Measurements from ENCODE around the gene C1QTNF9.
"Not testable (repeated sequence)": the region's sequence is repeated elsewhere in the genome, so short reads cannot be mapped to it uniquely, and the experiment has no call there.

The C1QTNF9 gene

GRCh38 chr13:24309300-24309699, at the start of gene C1QTNF9:
Gene C1QTNF9, plus strand, starts transcription at chr13:24309580. Its CDS starts 6,424 bp downstream, at chr13:24316004.
- not testable (repeated sequence) for DNase-seq (ENCODE audit: insufficient read length, low spot score); FAIRE-seq

- no peak for FAIRE-seq
- no peak for TF ChIP-seq CTCF (IDR thresholded peaks at IDR 0.05; ENCODE audit: insufficient read depth, missing control alignments)
- no peak for DNase-seq (ENCODE audit: insufficient read length, low spot score)
Measured at GRCh38 chr13:24261566-24261965, 47.8 kb upstream of the C1QTNF9 start.

GRCh38 chr13:24263632-24264031, 45.7 kb upstream of the C1QTNF9 start:
- DNase-seq (ENCODE audit: insufficient read length, low spot score): no peak
- FAIRE-seq: no peak
- no peak for TF ChIP-seq CTCF (IDR thresholded peaks at IDR 0.05; ENCODE audit: insufficient read depth, missing control alignments)

GRCh38 chr13:24264976-24265375, 44.4 kb upstream of the C1QTNF9 start:
- TF ChIP-seq CTCF (IDR thresholded peaks at IDR 0.05; ENCODE audit: insufficient read depth, missing control alignments): no peak
- no peak for FAIRE-seq
- no peak for DNase-seq (ENCODE audit: insufficient read length, low spot score)

GRCh38 chr13:24265453-24265852, 43.9 kb upstream of the C1QTNF9 start:
- TF ChIP-seq CTCF (IDR thresholded peaks at IDR 0.05; ENCODE audit: insufficient read depth, missing control alignments): no peak
- no peak for DNase-seq (ENCODE audit: insufficient read length, low spot score)
- no peak for FAIRE-seq

- FAIRE-seq: no peak
- TF ChIP-seq CTCF (IDR thresholded peaks at IDR 0.05; ENCODE audit: insufficient read depth, missing control alignments): no peak
- DNase-seq (ENCODE audit: insufficient read length, low spot score): no peak
Measured at GRCh38 chr13:24267274-24267673, 42.1 kb upstream of the C1QTNF9 start.

GRCh38 chr13:24267801-24268200, 41.6 kb upstream of the C1QTNF9 start:
- FAIRE-seq (no peak), DNase-seq (ENCODE audit: insufficient read length, low spot score) (no peak)
- no peak for TF ChIP-seq CTCF (IDR thresholded peaks at IDR 0.05; ENCODE audit: insufficient read depth, missing control alignments)

GRCh38 chr13:24269821-24270220, 39.6 kb upstream of the C1QTNF9 start:
- DNase-seq (ENCODE audit: insufficient read length, low spot score): no peak
- no peak for TF ChIP-seq CTCF (IDR thresholded peaks at IDR 0.05; ENCODE audit: insufficient read depth, missing control alignments)
- FAIRE-seq: no peak
